Limb (tissue), 2 donors: ENCODE measurements around the gene ANKRD24.
"Not testable (repeated sequence)": the region's sequence is repeated elsewhere in the genome, so short reads cannot be mapped to it uniquely, and the experiment has no call there.

Experiments used
- DNase-seq, 2 donors: peaks; one replicate each; pipeline ENCODE4 v3.0.0-alpha.2; 2016; ENCODE audit errors: extremely low spot score in 2 of 2

Gene ANKRD24

DNA sequence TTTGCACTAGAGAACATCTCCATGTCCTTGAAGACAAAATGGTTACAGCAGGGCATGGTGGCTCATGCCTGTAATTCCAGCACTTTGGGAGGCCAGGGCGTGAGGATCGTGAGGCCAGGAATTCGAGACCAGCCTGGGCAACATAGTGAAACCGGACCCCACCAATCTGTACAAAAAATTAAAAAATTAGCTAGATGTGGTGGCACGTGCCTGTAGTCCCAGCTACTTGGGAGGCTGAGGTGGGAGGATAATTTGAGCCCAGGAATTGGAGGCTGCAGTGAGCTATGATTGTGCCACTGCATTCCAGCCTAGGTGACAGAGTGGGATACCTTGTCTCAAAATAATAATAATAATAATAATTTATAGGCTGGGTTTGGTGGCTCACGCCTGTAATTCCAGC, 47.7 kb downstream of the ANKRD24 start:
- DNase-seq = not testable (repeated sequence)

DNA sequence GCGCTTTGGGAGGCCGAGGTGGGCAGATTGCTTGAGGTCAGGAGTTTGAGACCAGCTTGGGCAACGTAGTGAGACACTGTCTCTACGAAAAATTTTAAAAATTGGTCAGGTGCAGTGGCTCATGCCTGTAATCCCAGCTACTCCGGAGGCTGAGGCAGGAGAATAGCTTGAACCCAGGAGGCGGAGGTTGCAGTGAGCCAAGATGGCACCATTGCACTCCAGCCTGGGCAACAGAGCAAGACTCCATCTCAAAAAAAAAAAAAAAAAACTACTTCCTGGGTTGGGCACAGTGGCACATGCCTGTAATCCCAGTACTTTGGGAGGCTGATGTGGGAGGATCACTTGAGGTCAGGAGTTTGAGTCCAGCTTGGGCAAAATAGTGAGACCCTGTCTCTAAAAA, 49.0 kb downstream of the ANKRD24 start:
- DNase-seq = not testable (repeated sequence)

DNA sequence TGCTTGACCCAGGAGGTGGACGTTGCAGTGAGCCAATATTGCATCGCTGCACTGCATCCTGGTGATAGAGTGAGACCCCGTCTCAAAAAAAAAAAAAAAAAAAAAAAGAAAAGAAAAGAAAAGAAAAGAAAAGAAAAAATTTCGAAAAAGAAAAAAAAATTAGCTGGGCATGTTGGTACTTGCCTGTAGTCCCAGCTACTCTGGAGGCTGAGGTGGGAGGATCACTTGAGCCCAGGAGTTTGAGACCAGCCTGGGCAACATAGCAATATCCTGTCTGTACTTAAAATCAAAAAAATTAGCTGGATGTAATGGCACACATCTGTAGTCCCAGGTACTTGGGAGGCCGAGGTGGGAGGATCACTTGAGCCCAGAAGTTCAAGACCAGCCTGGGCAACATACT, 49.6 kb downstream of the ANKRD24 start:
- not testable (repeated sequence) for DNase-seq

DNA sequence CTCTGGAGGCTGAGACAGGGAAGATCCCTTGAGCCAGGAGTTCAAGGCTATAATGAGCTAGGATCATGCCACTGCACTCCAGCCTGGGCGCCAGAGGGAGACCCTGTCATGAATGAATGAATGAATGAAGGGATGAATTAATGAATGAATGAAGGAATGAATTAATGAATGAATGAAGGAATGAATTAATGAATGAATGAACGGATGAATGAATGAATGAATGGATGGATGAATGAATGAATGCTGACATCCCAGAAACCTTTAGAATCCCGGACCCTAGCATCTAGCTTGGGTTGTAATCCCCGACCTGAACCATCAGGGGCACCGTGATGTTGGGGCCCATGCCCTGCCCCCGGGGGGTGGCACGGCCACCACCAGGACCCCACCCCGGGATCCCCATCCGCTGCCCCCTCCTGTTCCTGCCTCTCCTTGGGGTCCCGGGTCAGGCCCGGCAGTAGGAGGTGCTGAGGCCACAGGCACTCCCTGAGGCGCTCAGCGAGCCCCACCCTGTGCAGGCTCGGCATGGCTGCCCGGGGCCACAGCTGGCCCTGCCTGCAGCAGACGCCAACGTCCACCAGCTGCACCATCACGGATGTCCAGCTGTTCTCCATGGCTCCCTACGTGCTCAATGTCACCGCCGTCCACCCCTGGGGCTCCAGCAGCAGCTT, 50.3 kb downstream of the ANKRD24 start:
- DNase-seq = no peak

DNA sequence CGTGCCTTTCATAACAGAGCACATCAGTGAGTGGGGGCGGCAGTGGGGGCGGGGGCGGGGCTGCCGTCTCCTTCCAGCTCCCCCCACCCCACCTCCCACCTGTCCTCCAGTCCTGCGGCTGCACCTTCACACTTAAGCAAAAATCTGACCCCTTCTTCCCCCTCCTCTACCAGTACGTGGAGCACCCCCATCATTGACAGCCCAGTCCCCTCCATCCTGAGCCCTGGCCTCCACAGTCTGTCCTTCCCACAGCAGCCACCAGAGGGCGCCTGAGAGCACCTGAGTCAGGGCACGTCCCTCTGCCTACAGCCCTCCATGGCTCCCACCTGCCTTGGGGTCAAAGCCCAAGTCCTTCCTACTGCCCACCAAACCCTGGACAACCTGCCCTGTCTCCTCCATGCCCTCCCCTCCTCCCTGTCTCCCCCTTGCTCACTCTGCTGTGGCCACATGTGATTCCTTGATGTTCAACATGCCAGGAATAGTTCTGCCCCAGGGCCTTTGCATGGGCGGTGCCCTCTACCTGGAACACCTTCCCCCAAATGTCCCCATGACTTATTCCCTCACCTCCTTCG, 50.9 kb downstream of the ANKRD24 start:
- DNase-seq = peak in 1 of 2 donors; percentile 69

DNA sequence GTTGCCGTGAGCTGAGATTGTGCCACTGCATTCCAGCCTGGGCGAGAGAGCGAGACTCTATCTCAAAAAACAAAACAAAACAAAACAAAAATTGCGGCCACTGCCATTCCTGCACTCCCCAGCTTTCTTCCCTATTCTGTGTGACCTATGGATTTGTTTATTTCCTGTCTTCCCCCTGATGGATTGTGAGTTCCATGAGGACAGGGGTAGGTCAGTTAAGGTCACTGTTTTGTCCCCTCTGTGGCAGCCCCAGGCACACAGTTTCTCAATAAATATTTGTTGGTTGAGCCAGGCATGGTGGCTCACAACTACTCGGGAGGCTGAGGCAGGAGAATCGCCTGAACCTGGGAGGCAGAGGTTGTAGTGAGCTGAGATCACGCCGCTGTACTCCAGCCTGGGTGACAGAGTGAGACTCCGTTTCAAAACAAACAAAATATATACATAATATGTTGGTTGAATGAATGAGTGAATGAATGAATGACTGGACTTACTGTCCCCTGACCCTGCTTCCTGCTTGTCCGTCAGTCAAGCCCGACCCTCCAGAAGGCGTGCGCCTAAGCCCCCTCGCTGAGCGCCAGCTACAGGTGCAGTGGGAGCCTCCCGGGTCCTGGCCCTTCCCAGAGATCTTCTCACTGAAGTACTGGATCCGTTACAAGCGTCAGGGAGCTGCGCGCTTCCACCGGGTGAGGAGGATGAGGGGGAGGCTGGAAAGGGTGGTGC, 51.8 kb downstream of the ANKRD24 start:
- DNase-seq = no peak

DNA sequence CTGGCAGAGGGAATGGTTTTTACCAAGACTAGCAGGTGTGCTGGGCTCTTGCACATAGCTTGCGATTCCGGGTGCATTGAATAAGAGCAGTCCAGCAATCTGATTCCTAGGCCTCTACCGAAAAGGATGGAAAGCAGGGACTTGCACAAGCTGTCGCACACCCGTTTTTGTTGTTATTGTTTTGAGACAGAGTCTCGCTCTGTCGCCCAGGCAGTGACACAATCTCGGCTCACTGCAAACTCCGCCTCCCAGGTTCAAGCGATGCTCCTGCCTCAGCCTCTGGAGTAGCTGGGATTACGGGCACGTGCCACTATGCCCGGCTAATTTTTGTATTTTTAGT, 52.3 kb downstream of the ANKRD24 start:
- no peak for DNase-seq

DNA sequence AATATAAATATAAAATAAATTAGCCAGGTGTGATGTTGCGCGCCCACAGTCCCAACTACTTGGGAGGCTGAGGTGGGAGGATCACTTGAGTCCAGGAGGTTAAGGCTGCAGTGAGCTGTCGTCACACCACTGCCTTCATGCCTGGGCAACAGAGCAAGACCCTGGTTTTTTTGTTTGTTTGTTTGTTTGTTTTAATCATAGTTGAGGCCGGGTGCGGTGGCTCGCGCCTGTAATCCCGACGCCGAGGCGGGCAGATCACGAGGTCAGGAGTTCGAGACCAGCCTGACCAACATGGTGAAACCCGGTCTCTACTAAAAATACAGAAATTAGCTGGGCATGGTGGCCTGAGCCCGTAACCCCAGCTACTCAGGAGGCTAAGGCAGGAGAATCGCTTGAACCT, 55.0 kb downstream of the ANKRD24 start:
- DNase-seq = not testable (repeated sequence)

DNA sequence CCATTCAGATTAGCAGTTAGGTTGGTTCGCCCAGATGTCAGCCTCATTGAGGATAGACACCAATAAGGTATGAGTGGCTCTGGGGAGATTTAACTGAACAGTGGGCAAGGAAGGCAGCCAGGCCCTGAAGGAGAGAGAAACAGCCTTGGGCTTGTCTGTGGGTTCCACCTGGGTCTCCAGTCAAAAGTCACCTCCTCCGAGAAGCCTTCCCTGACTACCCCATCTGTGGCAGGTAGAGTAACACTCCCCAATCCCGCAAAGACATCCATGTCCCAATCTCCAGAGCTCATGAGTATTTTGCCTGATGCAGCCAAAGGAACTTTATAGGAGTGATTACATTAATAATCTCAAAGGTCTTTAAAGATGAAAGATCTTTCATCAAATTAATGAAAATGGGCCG, 56.3 kb downstream of the ANKRD24 start:
- no peak for DNase-seq

DNA sequence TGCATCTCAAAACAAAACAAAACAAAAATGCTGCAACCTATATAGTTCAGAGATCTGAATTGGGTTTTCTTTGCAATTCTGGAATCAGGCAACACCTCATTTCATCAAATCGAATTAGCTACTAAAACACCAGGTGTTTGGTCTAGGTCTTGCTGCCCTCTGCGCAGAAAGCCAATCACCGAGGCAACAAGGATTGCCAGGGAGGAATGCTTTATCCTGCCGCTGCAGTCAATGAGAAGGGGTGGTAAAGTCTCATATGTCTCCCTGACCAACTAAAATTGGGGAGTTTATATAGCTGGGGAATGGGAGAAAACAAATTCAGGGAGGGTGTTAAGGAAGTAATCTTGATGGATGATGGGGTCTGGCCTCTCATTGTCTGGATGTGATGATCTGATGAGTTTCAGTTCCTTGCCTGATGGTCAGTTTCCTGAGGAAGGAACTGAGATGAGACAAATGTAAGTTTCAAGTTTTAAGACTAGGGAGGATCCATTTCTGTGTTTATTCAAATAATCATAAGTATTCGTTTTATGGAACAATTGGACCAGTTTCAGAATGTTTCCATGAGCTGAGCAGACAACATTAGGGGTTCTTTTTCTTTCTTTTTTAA, 59.4 kb downstream of the ANKRD24 start:
- DNase-seq = no peak

DNA sequence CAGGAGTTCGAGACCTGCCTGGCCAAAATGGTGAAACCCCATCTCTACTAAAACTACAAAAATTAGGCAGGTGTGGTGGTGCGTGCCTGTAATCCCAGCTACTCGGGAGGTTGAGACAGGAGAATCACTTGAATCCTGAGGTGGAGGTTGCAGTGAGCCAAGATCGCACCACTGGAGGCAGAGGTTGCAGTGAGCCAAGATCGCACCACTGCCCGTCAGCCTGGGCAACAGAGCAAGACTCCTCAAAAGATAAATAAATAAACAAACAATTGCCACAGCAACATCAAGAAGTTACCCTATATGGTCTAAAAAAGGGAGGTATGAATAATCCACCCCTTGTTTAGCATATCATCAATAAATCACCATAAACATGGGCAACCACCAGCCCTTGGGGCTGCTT, 63.4 kb downstream of the ANKRD24 start:
- DNase-seq = not testable (repeated sequence)

DNA sequence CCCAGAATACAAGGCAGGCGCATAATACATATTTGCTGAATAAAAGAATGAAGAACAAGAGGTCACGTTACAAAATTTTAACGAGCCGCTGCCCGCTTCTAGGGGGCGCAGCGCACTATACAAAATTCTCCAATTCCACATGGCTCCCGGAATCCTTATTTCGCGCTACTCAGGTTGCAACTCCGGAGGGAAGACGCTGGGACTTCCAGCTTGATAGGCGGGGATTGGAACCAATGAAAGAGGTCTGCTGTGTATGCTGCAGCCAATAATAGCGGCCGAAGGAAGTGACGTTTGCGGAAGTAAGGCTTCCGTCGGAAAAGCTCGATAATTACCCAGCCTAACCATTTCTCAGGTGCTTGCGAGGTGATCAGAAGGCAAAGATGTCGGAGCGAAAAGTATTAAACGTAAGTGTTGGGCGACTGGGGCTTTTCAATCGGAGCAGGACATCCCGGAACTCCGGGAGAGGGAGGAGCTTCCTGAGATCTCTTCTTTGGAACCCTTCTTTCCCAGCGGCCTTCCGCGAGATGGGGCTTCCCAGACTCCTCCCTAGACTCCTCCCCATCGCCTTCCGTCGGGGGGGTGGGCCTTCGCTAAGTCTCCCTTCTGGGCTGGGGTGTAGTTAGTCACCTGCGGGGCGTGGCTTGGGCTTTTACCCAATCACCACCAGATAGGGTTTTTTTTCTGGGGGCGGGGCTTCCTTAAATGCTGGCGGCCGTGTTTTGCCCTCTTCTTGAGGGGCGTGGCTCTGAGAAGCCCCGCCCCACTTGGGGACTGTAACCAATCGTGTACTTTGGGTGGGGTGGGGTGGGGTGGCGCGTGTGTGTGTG, 64.5 kb downstream of the ANKRD24 start, which contains the start of gene YJU2:
YJU2 (plus strand) TSS at position 314 of the 827 bp plus-strand sequence; CDS start at position 381, 67 bp downstream.
- peak; percentile 97 to 98 for DNase-seq

DNA sequence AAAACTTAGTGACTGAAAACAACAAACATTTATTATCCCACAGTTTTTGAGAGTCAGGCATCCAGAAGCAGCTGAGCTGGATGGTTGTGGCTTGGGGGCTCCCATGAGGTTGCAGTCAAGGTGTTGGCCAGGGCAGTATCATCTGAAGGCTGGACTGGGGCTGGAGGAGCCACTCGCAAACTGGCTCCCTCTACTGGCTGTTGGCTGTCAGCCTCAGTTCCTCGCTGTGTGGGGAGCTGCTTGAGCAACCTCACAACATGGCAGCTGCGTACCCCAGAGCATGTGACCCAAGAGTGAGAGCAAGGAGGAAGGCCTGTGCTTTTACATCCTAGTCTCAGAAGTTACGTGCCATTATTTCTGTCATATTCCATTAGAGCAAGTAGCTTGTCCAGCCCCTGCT, 74.1 kb downstream of the ANKRD24 start:
- DNase-seq = no peak

DNA sequence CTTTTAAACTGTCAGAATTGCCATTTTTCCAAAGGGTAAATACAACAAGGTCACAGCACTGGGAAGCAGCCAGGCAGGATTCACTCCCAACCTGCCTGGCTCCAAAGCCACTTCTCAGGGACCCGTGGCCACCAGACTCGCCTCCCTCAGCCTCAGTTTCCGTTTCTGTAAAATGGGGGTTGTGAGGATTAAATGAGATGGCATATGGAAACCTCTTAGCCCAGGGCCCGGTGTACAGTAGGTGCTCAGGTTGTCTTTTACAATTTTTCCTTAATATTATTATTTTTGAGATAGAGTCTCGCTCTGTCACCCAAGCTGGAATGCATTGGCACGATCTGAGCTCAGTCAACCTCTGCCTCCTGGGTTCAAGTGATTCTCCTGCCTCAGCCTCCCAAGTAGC, 74.5 kb downstream of the ANKRD24 start:
- DNase-seq = no peak

DNA sequence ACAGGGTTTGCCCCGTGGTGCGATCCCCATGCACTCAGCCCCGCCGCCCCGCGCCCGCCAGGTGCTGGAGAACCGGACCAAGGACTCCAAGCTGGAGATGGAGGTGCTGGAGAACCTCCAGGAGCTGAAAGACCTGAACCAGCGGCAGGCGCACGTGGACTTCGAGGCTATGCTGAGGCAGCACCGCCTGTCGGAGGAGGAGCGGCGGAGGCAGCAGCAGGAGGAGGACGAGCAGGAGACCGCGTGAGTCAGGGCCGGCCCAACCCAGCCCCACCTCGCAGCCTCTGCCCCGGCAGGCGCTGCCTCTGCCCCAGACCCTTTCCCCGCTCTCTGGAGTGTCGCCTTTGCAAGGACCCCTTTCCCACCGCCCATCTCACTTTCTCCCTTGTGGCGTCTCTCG, 75.7 kb downstream of the ANKRD24 start:
- no peak for DNase-seq

DNA sequence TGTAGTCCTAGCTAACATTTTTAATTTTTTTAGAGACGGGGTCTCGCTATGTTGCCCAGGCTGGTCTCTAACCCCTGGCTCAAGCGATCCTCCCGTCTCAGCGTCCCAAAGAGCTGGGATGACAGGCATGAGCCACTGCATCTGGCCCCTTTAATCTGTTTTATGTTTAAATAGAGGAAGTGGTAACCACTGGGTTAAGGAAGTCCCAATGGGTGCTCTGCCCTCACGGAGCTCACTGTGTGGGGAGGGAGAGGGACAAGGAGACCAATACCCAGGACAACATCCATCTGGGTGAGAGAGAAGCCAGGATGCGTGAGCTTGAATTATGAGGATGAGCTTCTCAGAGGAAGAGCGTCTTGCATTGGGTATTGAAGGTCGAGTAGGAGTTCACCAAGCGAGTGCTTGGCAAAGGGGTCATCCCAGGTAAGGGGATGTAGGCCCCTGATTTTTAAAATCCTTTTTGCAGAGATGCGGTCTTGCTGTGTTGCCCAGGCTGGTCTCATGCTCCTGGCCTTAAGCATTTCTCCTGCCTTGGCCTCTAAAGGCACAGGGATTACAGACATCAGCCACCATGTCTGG, 78.2 kb downstream of the ANKRD24 start:
- no peak for DNase-seq

DNA sequence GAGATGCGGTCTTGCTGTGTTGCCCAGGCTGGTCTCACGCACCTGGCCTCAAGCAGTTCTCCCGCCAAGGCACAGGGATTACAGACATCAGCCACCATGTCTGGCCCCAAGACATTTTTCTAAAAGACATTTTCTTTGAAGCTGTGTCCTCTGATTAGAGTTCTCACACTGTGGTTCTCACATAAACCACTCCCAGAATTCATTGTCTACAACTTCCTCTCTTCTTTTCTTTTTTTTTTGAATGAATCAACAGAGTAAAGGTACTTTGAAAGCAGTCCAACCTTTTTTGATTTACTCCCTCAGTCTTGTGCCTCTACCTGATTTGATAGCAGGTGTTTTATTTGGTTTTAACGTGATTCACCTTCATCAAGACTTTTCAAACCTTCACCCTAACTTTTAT, 82.3 kb downstream of the ANKRD24 start:
- no peak for DNase-seq

DNA sequence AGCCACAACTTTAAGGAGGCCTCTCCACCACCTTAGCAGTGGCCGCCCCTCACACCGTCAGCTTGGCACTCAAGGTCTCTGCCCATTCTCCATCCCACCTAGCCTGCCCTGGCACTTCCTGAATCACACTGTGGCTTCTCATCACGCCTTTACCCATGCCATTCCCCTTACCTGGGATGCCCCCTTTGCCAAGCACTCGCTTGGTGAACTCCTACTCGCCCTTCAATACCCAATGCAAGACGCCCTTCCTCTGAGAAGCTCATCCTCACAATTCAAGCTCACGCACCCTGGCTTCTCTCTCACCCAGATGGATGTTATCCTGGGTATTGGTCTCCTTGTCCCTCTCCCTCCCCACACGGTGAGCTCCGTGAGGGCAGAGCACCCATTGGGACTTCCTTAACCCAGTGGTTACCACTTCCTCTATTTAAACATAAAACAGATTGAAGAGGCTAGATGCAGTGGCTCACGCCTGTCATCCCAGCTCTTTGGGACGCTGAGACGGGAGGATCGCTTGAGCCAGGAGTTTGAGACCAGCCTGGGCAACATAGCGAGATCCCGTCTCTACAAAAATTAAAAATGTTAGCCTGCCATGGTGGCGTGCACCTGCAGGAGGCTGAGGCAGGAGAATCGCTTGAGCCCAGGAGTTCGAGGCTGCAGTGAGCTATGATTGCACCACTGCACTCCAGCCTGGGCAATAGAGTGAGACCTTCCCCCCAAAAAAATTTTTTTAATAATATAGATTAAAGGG, 83.9 kb downstream of the ANKRD24 start:
- no peak for DNase-seq

DNA sequence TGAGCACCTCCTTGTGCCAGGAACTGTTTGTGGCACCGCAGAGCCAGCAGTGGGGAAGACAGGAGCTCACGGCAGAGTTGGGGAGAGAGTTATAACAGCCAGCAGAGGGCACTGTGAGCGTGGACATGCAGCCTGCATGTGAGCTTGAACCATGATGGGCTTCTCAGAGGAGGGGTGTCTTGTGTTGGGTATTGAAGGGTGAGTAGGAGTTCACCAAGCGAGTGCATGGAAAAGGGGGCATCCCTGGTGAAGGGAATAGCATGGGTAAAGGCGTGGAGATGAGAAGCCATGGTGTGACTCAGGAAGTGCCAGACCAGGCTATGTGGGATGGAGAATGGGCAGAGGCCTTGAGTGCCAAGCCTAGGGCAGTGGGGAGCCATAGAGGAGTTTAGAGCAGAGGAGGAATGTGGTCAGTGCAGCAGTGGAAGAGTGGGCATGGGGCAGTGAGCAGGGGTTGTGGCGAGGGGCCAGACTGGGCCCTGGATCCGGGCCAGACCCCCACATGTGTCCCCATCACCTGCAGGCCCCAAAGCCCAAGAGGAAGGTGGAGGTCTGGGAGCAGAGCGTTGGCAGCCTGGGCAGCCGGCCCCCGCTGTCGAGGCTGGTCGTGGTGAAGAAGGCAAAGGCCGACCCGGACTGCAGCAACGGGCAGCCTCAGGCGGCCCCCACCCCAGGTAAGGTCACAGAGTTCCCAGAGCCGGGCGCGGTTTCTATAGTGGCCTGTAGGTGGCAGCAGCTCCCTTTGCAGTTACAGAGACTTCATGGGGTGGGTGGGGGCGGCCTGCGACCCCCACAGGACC, 84.8 kb downstream of the ANKRD24 start:
- peak; percentile 30 to 72 for DNase-seq
